Common myeloid progenitor, CD34-positive (primary cell): ENCODE results near the gene CLOCK.
A peak's percentile ranks its signal among the peaks of the same experiment; 100 is the strongest.

Experiments used
- CTCF ChIA-PET: fragments of 350-600 bp; sonication (Branson Sonifier 250); formaldehyde crosslinking; loops from one replicate; lab custom pipeline; 2021; ENCODE audit warnings: antibody characterized with exemption; lab: Charles Lee
- POLR2A ChIA-PET: fragments of 350-600 bp; sonication (Branson Sonifier 250); formaldehyde crosslinking; loops from one replicate; lab custom pipeline; 2021; ENCODE audit warnings: antibody characterized with exemption; lab: Charles Lee
- DNase-seq, 3 donors: peaks; one replicate each; pipeline versions ENCODE4 v3.0.0 to v3.0.0-alpha.2; 2013
- H3K27ac ChIP-seq, 2 experiments: 1 replicate in 1 of 2; 2 replicates in 1 of 2; pipeline ENCODE4 v1.7.0; 2013; ENCODE audit warnings: inconsistent platforms in 2 of 2, low read length in 2 of 2, mild to moderate bottlenecking in 2 of 2, low read depth in 1 of 2, moderate library complexity in 1 of 2; ENCODE audit not compliant: severe bottlenecking in 2 of 2, insufficient read depth in 1 of 2, poor library complexity in 1 of 2
- H3K27me3 ChIP-seq, 5 experiments: replicated peaks in 2 of 5; 1 replicate in 3 of 5; 2 replicates in 2 of 5; pipeline versions ENCODE4 v1.6.1 to v1.7.0; 2013; ENCODE audit warnings: low read length in 4 of 5, mild to moderate bottlenecking in 2 of 5, moderate library complexity in 2 of 5, inconsistent platforms in 1 of 5; ENCODE audit not compliant: insufficient read depth in 5 of 5, control insufficient read depth in 4 of 5
- H3K36me3 ChIP-seq, 4 experiments: 1 replicate in 2 of 4; 2 replicates in 2 of 4; pipeline versions ENCODE4 v1.6.1 to v1.7.0; 2013; ENCODE audit warnings: low read length in 3 of 4, control low read depth in 1 of 4, mild to moderate bottlenecking in 1 of 4; ENCODE audit not compliant: control insufficient read depth in 4 of 4, insufficient read depth in 4 of 4
- H3K4me1 ChIP-seq, 4 experiments: 1 replicate in 3 of 4; 2 replicates in 1 of 4; pipeline versions ENCODE4 v1.6.1 to v1.7.1; 2013; ENCODE audit warnings: low read length in 3 of 4, mild to moderate bottlenecking in 3 of 4, control low read depth in 1 of 4, inconsistent platforms in 1 of 4, moderate library complexity in 1 of 4; ENCODE audit not compliant: control insufficient read depth in 4 of 4, insufficient read depth in 4 of 4; ENCODE audit errors: control extremely low read depth in 1 of 4
- H3K4me3 ChIP-seq, 7 experiments: 1 replicate in 4 of 7; 2 replicates in 3 of 7; pipeline versions ENCODE4 v1.5.1 to v1.7.0; 2013; ENCODE audit warnings: mild to moderate bottlenecking in 7 of 7, low read length in 6 of 7, moderate library complexity in 6 of 7, inconsistent platforms in 2 of 7, low read depth in 2 of 7, control low read depth in 1 of 7; ENCODE audit not compliant: insufficient read depth in 4 of 7, control insufficient read depth in 1 of 7; ENCODE audit errors: extremely low read depth in 1 of 7
- H3K9me3 ChIP-seq, 5 experiments: 1 replicate in 4 of 5; 2 replicates in 1 of 5; pipeline versions ENCODE4 v1.6.1 to v1.7.1; 2013; ENCODE audit warnings: low read length in 4 of 5, mild to moderate bottlenecking in 2 of 5, inconsistent platforms in 1 of 5, low read depth in 1 of 5, moderate library complexity in 1 of 5; ENCODE audit not compliant: control insufficient read depth in 4 of 5, insufficient read depth in 2 of 5; ENCODE audit errors: control extremely low read depth in 1 of 5
- WGBS: methylation state at CpG from one replicate; pipeline ENCODE4 v1.1.5; 2013; ENCODE audit not compliant: insufficient coverage; 5-methylcytosine and 5-hydroxymethylcytosine counted together

The CLOCK gene

DNA sequence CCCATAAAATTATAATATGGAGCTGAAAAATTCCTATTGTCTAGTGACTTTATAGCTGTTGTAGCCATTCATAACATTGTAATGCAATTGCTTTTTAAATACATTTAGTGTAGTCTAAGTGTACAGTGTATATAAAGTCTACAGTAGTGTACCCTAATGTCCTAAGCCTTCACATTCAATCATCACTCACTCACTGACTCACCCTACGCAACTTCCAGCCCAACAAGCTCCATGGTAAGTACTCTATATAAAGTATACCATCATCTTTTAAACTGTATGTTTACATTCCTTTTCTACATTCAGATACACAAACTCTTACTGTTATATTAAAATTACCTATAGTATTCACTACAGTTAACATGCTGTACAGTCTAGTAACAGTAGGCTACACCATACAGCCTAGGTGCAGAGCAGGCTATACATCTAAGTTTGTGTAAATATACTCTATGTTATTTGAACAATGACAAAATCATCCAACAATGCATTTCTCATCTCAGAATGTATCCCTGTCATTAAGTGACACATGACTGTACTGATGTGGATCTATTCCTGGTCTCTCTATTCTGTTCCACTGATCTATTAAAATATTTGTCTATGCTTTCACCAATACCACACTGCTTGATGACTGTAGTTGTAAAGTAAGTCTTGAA, 33.7 kb downstream of the CLOCK start:
- Histone ChIP-seq H3K4me1 (peaks cover 0 to 2% (median 0%) of the 10 kb centered on the region in 4 experiments), H3K27ac (no peak overlapping the region), H3K4me3 (no peak overlapping the region), H3K36me3 (peaks cover 0 to 3% (median under 1%) of the 10 kb centered on the region in 4 experiments), H3K9me3 (peaks cover 0 to 15% (median 0%) of the 10 kb centered on the region in 5 experiments), H3K27me3 (no peaks in the 10 kb centered on the region)
- POLR2A ChIA-PET, result no interaction called here
- CTCF ChIA-PET, result no interaction called here
- WGBS, result no CpG with 5 or more reads among the region's 1 CpG
- DNase-seq, result no peak

DNA sequence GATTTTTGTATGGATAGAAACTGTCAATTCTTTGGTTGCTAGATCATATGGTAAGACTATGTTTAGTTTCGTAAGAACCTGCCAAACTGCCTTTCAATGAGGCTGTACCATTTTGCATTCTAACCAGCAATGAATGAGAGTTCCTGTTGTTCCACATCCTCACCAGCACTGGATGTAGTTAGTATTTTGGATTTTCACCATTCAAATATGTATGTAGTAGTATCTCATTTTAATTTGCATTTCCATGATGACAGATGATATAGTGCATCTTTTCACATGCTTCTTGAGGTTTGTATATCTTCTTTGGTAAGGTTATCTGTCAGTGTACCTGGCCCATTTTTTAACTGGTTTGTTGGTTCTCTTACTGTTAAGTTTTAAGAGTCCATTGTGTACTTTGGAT, 34.6 kb downstream of the CLOCK start:
- H3K4me1 ChIP-seq, result peaks cover 0 to 2% (median 0%) of the 10 kb centered on the region in 4 experiments
- no peak overlapping the region for H3K27ac ChIP-seq
- ChIA-PET CTCF (no interaction called here), POLR2A (no interaction called here)
- H3K27me3 ChIP-seq, result no peaks in the 10 kb centered on the region
- H3K4me3 ChIP-seq, result no peak overlapping the region
- WGBS, result no CpG with 5 or more reads among the region's 1 CpG
- peaks cover 0 to 10% (median 0%) of the 10 kb centered on the region in 5 experiments for H3K9me3 ChIP-seq
- peaks cover 0 to 3% (median 2%) of the 10 kb centered on the region in 4 experiments for H3K36me3 ChIP-seq
- DNase-seq, result no peak

DNA sequence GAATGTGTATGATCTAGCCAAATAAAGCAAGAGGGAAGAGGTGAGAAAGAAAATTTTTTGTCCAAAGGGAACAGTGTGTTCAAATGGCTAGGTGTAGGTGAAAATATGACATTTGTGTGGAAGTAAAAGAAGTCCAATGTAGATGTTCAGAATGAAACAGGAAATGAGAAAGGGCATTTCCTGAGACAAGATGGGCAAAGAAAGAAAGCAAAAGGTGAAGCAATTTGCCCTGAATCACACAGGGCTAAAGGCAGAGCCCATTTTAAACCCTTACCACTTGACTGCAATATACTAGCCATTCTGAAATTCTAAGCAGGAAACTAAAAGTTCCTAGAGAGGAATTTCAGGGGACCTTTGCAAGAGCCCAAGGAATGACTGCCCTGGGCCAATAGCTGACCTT, 36.0 kb downstream of the CLOCK start:
- POLR2A ChIA-PET, result no interaction called here
- Histone ChIP-seq H3K4me1 (peaks cover 0 to 2% (median 0%) of the 10 kb centered on the region in 4 experiments), H3K4me3 (no peak overlapping the region), H3K9me3 (peaks cover 0 to 10% (median 0%) of the 10 kb centered on the region in 5 experiments), H3K27ac (no peak overlapping the region), H3K27me3 (no peaks in the 10 kb centered on the region), H3K36me3 (peaks cover 0 to 3% (median 2%) of the 10 kb centered on the region in 4 experiments)
- DNase-seq, result no peak
- CTCF ChIA-PET, result no interaction called here

DNA sequence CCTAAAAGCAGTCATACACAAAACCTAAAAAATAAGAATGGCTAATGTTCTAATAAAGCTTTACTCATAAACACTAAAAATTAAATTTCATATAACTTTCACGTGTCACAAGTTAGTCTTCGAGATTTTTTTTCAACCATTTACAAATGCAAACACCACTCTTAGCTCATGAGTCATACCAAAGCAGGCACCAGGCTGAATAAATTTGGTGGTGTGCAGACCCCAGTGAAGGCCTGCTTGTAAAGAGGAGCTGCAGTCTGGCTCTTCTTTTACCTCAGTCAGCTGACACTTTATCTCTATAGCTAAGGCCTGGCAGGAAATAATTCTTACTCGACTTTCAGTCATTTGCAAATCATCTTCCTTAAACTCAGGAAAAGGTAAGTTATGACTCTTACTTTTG, 37.4 kb downstream of the CLOCK start:
- CTCF ChIA-PET, result interaction anchor here (1.5 kb wide), 1 partner anchor 9 kb away, joined by 4 read pairs; no protein-coding TSS in a partner anchor
- DNase-seq, result peak in 1 of 3 donors; percentile 17
- no peak overlapping the region for H3K27ac ChIP-seq
- POLR2A ChIA-PET, result no interaction called here
- WGBS, result 80% methylated on average over 2 of the region's 3 CpGs
- peaks cover 0 to 3% (median 2%) of the 10 kb centered on the region in 4 experiments for H3K36me3 ChIP-seq
- H3K27me3 ChIP-seq, result no peaks in the 10 kb centered on the region
- peaks cover 0 to 10% (median 0%) of the 10 kb centered on the region in 5 experiments for H3K9me3 ChIP-seq
- peaks cover 0 to 2% (median 0%) of the 10 kb centered on the region in 4 experiments for H3K4me1 ChIP-seq
- H3K4me3 ChIP-seq, result no peak overlapping the region

DNA sequence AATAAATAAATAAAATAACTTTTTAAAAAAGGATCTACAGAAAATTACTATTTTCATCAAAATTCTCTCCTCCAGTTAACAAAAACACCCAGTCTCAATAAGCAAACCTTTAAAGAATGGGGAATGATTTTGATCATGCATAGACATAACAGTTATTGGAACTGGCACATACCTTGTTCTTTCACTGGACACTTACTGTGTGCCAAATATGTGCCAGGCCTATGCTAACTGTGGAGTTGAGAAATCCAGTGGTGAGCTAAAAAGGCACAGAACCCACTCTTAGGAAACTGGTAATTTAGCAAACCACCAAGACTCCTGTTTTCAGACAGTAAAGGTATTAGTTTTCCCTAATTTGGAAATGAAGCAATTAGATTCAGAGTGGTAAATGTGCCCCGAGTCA, 39.1 kb downstream of the CLOCK start:
- CTCF ChIA-PET, result no interaction called here
- Histone ChIP-seq H3K9me3 (peaks cover 0 to 4% (median 0%) of the 10 kb centered on the region in 5 experiments), H3K4me1 (peaks cover 0 to 2% (median 0%) of the 10 kb centered on the region in 4 experiments), H3K27me3 (no peaks in the 10 kb centered on the region), H3K36me3 (peaks cover 0 to 3% (median 2%) of the 10 kb centered on the region in 4 experiments), H3K4me3 (no peak overlapping the region), H3K27ac (no peak overlapping the region)
- POLR2A ChIA-PET, result no interaction called here
- DNase-seq, result no peak
- WGBS, result no CpG with 5 or more reads among the region's 1 CpG

DNA sequence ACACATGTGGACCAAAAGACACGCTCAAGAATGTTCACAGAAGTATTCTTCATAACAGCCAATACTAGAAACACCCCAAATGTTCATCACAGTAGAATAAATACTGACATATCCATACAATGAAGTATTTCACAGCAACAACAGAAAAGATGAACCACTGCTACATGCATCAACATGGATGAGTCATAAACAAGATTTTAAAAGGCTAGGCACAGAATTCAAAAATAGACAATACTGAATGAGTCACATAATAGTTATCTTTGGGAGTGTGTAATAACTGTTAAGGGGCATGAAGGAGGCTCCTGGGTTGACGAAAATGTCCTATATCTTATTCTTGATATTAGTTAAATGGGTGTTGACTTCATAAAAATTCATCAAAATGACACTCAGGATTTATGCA, 43.5 kb downstream of the CLOCK start:
- Histone ChIP-seq H3K9me3 (no peaks in the 10 kb centered on the region), H3K36me3 (peaks cover 0 to 6% (median 0%) of the 10 kb centered on the region in 4 experiments), H3K27ac (no peak overlapping the region), H3K4me1 (no peaks in the 10 kb centered on the region), H3K4me3 (no peak overlapping the region), H3K27me3 (no peaks in the 10 kb centered on the region)
- DNase-seq, result no peak
- CTCF ChIA-PET, result no interaction called here
- POLR2A ChIA-PET, result no interaction called here
- WGBS, result 100% methylated on average over 1 of the region's 2 CpGs

DNA sequence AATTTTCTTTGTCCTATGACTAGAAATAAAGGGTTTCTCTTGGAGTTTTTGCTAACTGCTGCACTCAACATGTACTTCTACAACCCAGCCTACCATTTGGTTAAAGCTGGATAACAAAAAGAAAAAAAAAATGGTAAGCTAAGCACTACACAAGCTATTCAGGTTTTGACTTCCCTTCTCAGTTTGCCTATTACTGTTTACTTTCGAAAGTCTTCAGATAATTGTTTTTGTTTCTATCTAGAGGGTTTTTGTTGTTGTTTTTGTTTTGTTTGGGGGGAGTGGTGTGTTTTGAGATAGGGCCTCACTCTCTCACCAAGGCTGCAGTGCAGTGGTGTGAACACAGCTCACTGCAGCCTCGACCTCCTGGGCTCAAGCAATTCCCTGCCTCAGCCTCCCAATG, 46.6 kb downstream of the CLOCK start:
- H3K27me3 ChIP-seq, result no peaks in the 10 kb centered on the region
- no peak for DNase-seq
- ChIA-PET CTCF (no interaction called here), POLR2A (no interaction called here)
- H3K27ac ChIP-seq, result peak overlapping the region in 1 of 2 experiments; percentile 32
- no peak overlapping the region for H3K4me3 ChIP-seq
- no peaks in the 10 kb centered on the region for H3K9me3 ChIP-seq
- peaks cover 0 to 4% (median under 1%) of the 10 kb centered on the region in 4 experiments for H3K36me3 ChIP-seq
- 83% methylated on average over 1 of the region's 2 CpGs for WGBS
- no peaks in the 10 kb centered on the region for H3K4me1 ChIP-seq
